PC-9 (cell line): ENCODE data around the gene RGS9.

Experiments used
- EZH2 ChIP-seq: fragments of 200-600 bp; sonication (generic); IDR thresholded peaks from 2 replicates; pipeline ENCODE4 v1.8.0; 2017; ENCODE audit warnings: antibody characterized with exemption, low read depth
- TF ChIP-seq, protein P1 (sequence below): fragments of 200-600 bp; sonication (generic); conservative IDR thresholded peaks from 2 replicates; pipeline ENCODE4 v1.6.1; 2017; ENCODE audit warnings: mixed run types, antibody characterized with exemption, mild to moderate bottlenecking, moderate library complexity

DNA sequence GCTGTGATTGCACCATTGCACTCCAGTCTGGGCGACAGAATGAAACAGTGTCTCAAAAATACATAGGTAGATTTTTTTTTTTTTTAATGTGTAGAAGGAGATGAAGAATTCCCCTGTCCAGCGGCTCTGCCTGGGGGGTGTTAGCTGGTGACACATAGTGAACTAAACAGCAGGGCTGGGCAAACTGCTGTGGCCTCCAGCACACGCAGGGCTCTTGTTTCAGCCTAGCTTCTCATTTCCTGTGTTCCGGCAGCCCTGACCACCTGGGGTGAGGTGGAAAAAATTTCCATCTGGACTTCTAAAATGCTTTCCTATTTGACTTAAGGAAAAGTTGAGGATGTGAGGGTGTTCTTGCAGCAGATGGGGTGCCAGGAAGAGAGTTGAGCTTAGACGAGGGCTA lies 33.3 kb upstream of the RGS9 start:
- TF ChIP-seq, protein P1, sequence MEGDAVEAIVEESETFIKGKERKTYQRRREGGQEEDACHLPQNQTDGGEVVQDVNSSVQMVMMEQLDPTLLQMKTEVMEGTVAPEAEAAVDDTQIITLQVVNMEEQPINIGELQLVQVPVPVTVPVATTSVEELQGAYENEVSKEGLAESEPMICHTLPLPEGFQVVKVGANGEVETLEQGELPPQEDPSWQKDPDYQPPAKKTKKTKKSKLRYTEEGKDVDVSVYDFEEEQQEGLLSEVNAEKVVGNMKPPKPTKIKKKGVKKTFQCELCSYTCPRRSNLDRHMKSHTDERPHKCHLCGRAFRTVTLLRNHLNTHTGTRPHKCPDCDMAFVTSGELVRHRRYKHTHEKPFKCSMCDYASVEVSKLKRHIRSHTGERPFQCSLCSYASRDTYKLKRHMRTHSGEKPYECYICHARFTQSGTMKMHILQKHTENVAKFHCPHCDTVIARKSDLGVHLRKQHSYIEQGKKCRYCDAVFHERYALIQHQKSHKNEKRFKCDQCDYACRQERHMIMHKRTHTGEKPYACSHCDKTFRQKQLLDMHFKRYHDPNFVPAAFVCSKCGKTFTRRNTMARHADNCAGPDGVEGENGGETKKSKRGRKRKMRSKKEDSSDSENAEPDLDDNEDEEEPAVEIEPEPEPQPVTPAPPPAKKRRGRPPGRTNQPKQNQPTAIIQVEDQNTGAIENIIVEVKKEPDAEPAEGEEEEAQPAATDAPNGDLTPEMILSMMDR: no peak
- no peak for TF ChIP-seq EZH2
